Smooth muscle cell (in vitro differentiated cells): Measurements from ENCODE around the gene ZNF697. TPM values are rescaled to one million over a fixed set of nuclear protein-coding genes. Genes with fewer than 3 reads are reported as not detected.

ENCODE experiments used
- DNase-seq: peaks from one replicate; lab custom pipeline; 2025; ENCODE audit not compliant: unreplicated experiment; lab: John Stamatoyannopoulos, UW
- H2AFZ ChIP-seq: fragments of 200-600 bp; sonication (generic); 2 replicates; pipeline ENCODE4 v1.6.0; 2016; ENCODE audit warnings: antibody characterized with exemption, low read depth, mild to moderate bottlenecking
- H3F3A ChIP-seq: fragments of 200-600 bp; sonication (generic); 2 replicates; pipeline ENCODE4 v1.6.0; 2017; ENCODE audit warnings: antibody characterized with exemption, low read depth
- H3K27ac ChIP-seq: fragments of 200-600 bp; sonication (generic); 2 replicates; pipeline ENCODE4 v1.5.1; 2016; ENCODE audit warnings: low read depth, mild to moderate bottlenecking
- H3K27me3 ChIP-seq: fragments of 200-600 bp; sonication (generic); 2 replicates; pipeline ENCODE4 v1.6.1; 2016; ENCODE audit warnings: low read depth, mild to moderate bottlenecking
- H3K36me3 ChIP-seq: fragments of 200-600 bp; sonication (generic); 2 replicates; pipeline ENCODE4 v1.5.1; 2016; ENCODE audit warnings: low read depth
- H3K4me1 ChIP-seq: fragments of 200-600 bp; sonication (generic); 2 replicates; pipeline ENCODE4 v1.5.1; 2016; ENCODE audit warnings: low read depth
- H3K4me2 ChIP-seq: fragments of 200-600 bp; sonication (generic); 2 replicates; pipeline ENCODE4 v1.6.0; 2016; ENCODE audit warnings: mild to moderate bottlenecking
- H3K4me3 ChIP-seq: fragments of 200-600 bp; sonication (generic); 2 replicates; pipeline ENCODE4 v1.5.1; 2016; ENCODE audit warnings: mild to moderate bottlenecking
- H3K79me2 ChIP-seq: fragments of 200-600 bp; sonication (generic); 2 replicates; pipeline ENCODE4 v1.6.0; 2016; ENCODE audit warnings: low read depth, mild to moderate bottlenecking
- H3K9ac ChIP-seq: fragments of 200-600 bp; sonication (generic); 2 replicates; pipeline ENCODE4 v1.6.0; 2016; ENCODE audit warnings: low read depth
- H3K9me3 ChIP-seq: fragments of 200-600 bp; sonication (generic); replicated peaks from 2 replicates; pipeline ENCODE4 v1.5.1; 2016; ENCODE audit warnings: low read depth
- H4K20me1 ChIP-seq: fragments of 200-600 bp; sonication (generic); 2 replicates; pipeline ENCODE4 v1.6.0; 2016; ENCODE audit warnings: low read depth
- WGBS: methylation state at CpG from one replicate; pipeline ENCODE4 v1.1.7; 2016; ENCODE audit warnings: low lambda C conversion rate; 5-methylcytosine and 5-hydroxymethylcytosine counted together
- polyA plus RNA-seq: library from polyadenylated mRNA; unstranded; fragments of >200 nt; fragmentation: Nextera tagmentation; extraction: Ambion mirVana; gene quantifications from 2 replicates; pipeline ENCODE4 v1.2.1, GENCODE V29; 2016
- total RNA-seq: library from RNA; depleted of rRNA; stranded (reverse); fragments of >200 nt; gene quantifications from 2 replicates; pipeline ENCODE4 v1.2.3, GENCODE V29; 2014
- TF ChIP-seq, protein P1 (sequence below): fragments of 200-600 bp; sonication (generic); IDR thresholded peaks from 2 replicates; pipeline ENCODE4 v1.5.1; 2017; ENCODE audit warnings: borderline replicate concordance, mild to moderate bottlenecking, antibody characterized with exemption; ENCODE audit not compliant: insufficient read depth, poor library complexity, severe bottlenecking

ZNF697 gene
- total and polyA plus RNA-seq, 2 experiments from 2014 or later, result 2.2 to 18.5 TPM

DNA sequence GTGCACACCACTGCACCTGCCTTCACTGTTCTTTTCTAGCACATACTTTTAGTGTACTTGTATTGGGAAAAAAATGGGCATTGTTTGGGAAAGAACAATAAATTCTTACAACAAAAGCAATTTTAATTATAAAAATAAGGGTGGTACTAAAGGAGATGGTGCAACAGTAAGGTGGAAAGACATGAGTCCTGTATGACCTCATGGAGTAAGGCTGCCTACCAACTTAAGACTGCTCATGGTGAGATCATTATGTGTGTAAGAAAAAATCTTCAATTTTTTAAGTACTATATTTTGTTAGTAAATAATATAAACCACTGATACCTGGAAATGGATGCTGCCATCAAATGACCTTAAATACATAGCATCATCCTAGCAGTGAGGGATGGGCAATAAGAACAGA is 34.1 kb upstream of the ZNF697 start:
- TF ChIP-seq, protein P1, sequence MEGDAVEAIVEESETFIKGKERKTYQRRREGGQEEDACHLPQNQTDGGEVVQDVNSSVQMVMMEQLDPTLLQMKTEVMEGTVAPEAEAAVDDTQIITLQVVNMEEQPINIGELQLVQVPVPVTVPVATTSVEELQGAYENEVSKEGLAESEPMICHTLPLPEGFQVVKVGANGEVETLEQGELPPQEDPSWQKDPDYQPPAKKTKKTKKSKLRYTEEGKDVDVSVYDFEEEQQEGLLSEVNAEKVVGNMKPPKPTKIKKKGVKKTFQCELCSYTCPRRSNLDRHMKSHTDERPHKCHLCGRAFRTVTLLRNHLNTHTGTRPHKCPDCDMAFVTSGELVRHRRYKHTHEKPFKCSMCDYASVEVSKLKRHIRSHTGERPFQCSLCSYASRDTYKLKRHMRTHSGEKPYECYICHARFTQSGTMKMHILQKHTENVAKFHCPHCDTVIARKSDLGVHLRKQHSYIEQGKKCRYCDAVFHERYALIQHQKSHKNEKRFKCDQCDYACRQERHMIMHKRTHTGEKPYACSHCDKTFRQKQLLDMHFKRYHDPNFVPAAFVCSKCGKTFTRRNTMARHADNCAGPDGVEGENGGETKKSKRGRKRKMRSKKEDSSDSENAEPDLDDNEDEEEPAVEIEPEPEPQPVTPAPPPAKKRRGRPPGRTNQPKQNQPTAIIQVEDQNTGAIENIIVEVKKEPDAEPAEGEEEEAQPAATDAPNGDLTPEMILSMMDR, result no peak
- Histone ChIP-seq H3K9ac (no peak overlapping the region), H3K9me3 (no peaks in the 10 kb centered on the region), H3K4me2 (no peak overlapping the region), H3K36me3 (no peaks in the 10 kb centered on the region), H3K79me2 (no peaks in the 10 kb centered on the region), H3K27ac (no peak overlapping the region), H3K4me1 (no peaks in the 10 kb centered on the region), H4K20me1 (no peaks in the 10 kb centered on the region), H3K27me3 (no peaks in the 10 kb centered on the region), H3F3A (no peaks in the 10 kb centered on the region), H2AFZ (no peak overlapping the region), H3K4me3 (no peak overlapping the region)
- no peak for DNase-seq

- TF ChIP-seq, protein P1, result no peak
- no peaks in the 10 kb centered on the region for H3F3A ChIP-seq
- H4K20me1 ChIP-seq, result no peaks in the 10 kb centered on the region
- no peak overlapping the region for H3K9ac ChIP-seq
- no peak overlapping the region for H3K27ac ChIP-seq
- no peak overlapping the region for H3K4me3 ChIP-seq
- no peaks in the 10 kb centered on the region for H3K27me3 ChIP-seq
- no peak overlapping the region for H3K4me2 ChIP-seq
- no peaks in the 10 kb centered on the region for H3K4me1 ChIP-seq
- H3K79me2 ChIP-seq, result no peaks in the 10 kb centered on the region
- DNase-seq, result no peak
- WGBS, result 91% methylated on average over 2 of the region's 2 CpGs
- no peaks in the 10 kb centered on the region for H3K9me3 ChIP-seq
- no peaks in the 10 kb centered on the region for H3K36me3 ChIP-seq
- no peak overlapping the region for H2AFZ ChIP-seq
Measured at GRCh38 chr1:119681560-119681959, 33.5 kb upstream of the ZNF697 start.

GRCh38 chr1:119680723-119681122 is 32.7 kb upstream of the ZNF697 start:
- H3K36me3 ChIP-seq, result no peaks in the 10 kb centered on the region
- no peak overlapping the region for H3K4me2 ChIP-seq
- no peak for DNase-seq
- no peaks in the 10 kb centered on the region for H3K9me3 ChIP-seq
- H3K79me2 ChIP-seq, result no peaks in the 10 kb centered on the region
- no peak overlapping the region for H2AFZ ChIP-seq
- no peaks in the 10 kb centered on the region for H3F3A ChIP-seq
- 89% methylated on average over 2 of the region's 2 CpGs for WGBS
- no peak overlapping the region for H3K9ac ChIP-seq
- no peaks in the 10 kb centered on the region for H4K20me1 ChIP-seq
- no peak overlapping the region for H3K4me3 ChIP-seq
- no peaks in the 10 kb centered on the region for H3K27me3 ChIP-seq
- H3K27ac ChIP-seq, result no peak overlapping the region
- H3K4me1 ChIP-seq, result no peaks in the 10 kb centered on the region
- TF ChIP-seq, protein P1, result no peak

DNA sequence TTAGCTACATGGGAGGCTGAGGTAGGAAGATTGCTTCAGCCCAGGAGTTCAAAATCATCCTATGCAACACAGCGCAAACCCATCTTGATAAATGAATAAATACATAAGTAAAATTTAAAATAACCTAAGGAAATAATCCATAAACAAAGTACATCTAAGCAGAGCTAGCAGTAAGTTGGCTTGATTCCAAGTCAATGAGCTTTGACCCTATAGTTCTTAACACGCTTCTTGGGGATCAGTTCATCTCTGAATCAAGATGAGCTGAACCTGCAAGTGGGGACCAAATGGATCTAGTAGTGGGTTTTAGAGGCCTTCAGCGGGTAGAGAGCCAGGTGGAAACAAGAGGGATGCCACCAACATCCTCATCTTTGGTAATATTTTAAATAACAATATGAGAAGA is 32.1 kb upstream of the ZNF697 start:
- Histone ChIP-seq H3K4me3 (no peak overlapping the region), H3K27ac (no peak overlapping the region), H3F3A (no peaks in the 10 kb centered on the region), H4K20me1 (no peaks in the 10 kb centered on the region), H3K9ac (no peak overlapping the region), H3K4me1 (peaks cover under 1% of the 10 kb centered on the region), H3K27me3 (no peaks in the 10 kb centered on the region), H3K4me2 (no peak overlapping the region), H2AFZ (no peak overlapping the region), H3K36me3 (no peaks in the 10 kb centered on the region), H3K9me3 (no peaks in the 10 kb centered on the region), H3K79me2 (no peaks in the 10 kb centered on the region)
- 95% methylated on average over 3 of the region's 3 CpGs for WGBS
- TF ChIP-seq, protein P1, result no peak
- no peak for DNase-seq
